Colonic mucosa (tissue), 4 donors: Measurements from ENCODE around the gene SND1. TPM values are rescaled to one million over a fixed set of nuclear protein-coding genes. Genes with fewer than 3 reads are reported as not detected.

Experiments used
- DNase-seq: peaks from one replicate; pipeline ENCODE4 v3.0.0-alpha.2; 2020
- H3K27ac ChIP-seq: fragments of 200-600 bp; one replicate; pipeline ENCODE4 v1.8.0; 2021
- H3K27me3 ChIP-seq: fragments of 200-600 bp; one replicate; pipeline ENCODE4 v1.8.0; 2021
- H3K36me3 ChIP-seq: fragments of 200-600 bp; one replicate; pipeline ENCODE4 v1.8.0; 2021
- H3K4me1 ChIP-seq: fragments of 200-600 bp; one replicate; pipeline ENCODE4 v1.8.0; 2021; ENCODE audit warnings: mild to moderate bottlenecking
- H3K4me3 ChIP-seq: fragments of 200-600 bp; one replicate; pipeline ENCODE4 v1.8.0; 2021
- H3K9ac ChIP-seq, 2 donors: one replicate each; pipeline ENCODE4 v1.7.0; 2013; ENCODE audit warnings: control low read depth in 2 of 2, low read depth in 2 of 2, low read length in 2 of 2
- H3K9me3 ChIP-seq: fragments of 200-600 bp; one replicate; pipeline ENCODE4 v1.8.0; 2021
- intact Hi-C: fragments of 100-400 bp; cut with DNase I; formaldehyde crosslinking; loops from one replicate; pipeline ENCODE4 v1.14.1; 2022
- total RNA-seq, 2 donors: library from RNA; stranded (reverse); fragmentation: NEBNext Ultra II Directional in 1 of 2; extraction: Animal tissue kit (Norgen Biotek cat#: 25700) in 1 of 2; gene quantifications; one replicate each; pipeline ENCODE4 v1.2.1, GENCODE V29; 2021
- TF ChIP-seq, protein P1 (sequence below): fragments of 200-600 bp; IDR thresholded peaks from one replicate; pipeline ENCODE4 v1.8.0; 2022; ENCODE audit warnings: antibody characterized with exemption, mild to moderate bottlenecking
- donor health status: healthy.
- donor health status: DM: no; HTN: no; CAD: no.
- donor health status: DM: no; HTN: no; CAD: no.

SND1 gene
- total RNA-seq, 2 donors from 2014 or later, result 134 to 163 TPM

DNA sequence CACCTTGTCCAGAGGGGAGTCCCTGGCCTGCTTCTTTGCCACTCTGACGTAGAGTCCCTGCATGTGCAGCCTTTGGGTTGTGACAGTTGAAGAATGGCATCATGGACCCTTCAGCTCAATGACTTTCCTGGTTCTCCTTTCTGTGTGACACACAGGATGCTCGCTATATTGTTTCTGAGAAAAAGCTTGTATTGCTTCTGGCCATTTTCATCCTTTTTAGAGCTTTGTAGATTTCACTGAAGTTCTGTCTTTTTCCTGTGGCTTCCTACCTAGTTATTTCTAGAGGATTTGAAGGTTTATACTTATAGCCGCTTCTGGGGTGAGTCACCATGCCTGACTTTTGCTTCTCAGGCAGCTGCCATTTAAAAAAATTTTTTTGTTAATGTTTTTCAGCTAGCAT is 27.0 kb downstream of the SND1 start:
- Histone ChIP-seq H3K4me3 (no peak overlapping the region), H3K9me3 (no peaks in the 10 kb centered on the region), H3K9ac (no peak overlapping the region), H3K4me1 (no peaks in the 10 kb centered on the region), H3K27ac (no peak overlapping the region), H3K36me3 (no peaks in the 10 kb centered on the region), H3K27me3 (no peaks in the 10 kb centered on the region)
- DNase-seq, result no peak
- intact Hi-C loops, result no loop called here
- TF ChIP-seq, protein P1, sequence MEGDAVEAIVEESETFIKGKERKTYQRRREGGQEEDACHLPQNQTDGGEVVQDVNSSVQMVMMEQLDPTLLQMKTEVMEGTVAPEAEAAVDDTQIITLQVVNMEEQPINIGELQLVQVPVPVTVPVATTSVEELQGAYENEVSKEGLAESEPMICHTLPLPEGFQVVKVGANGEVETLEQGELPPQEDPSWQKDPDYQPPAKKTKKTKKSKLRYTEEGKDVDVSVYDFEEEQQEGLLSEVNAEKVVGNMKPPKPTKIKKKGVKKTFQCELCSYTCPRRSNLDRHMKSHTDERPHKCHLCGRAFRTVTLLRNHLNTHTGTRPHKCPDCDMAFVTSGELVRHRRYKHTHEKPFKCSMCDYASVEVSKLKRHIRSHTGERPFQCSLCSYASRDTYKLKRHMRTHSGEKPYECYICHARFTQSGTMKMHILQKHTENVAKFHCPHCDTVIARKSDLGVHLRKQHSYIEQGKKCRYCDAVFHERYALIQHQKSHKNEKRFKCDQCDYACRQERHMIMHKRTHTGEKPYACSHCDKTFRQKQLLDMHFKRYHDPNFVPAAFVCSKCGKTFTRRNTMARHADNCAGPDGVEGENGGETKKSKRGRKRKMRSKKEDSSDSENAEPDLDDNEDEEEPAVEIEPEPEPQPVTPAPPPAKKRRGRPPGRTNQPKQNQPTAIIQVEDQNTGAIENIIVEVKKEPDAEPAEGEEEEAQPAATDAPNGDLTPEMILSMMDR, result no peak

DNA sequence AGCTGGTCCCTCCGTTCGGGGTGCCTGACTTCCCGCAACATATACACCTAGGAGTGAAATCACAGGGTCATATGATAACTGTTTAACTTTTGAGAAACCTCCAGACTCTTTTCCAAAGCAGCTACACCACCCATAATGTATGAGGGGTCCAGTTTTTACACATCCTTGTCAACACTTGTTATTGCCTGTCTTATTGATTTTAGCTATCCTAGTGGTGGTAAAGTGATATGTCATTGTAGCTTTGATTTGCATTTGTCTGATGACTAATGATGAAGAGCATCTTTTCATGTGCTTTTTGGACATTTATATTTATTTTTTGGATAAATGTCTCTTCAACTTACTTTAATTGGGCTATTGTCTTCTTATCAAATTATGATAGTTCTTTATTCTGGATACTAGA is 29.0 kb downstream of the SND1 start:
- Histone ChIP-seq H3K9ac (no peak overlapping the region), H3K27me3 (no peaks in the 10 kb centered on the region), H3K9me3 (no peaks in the 10 kb centered on the region), H3K4me1 (no peaks in the 10 kb centered on the region), H3K36me3 (no peaks in the 10 kb centered on the region), H3K27ac (no peak overlapping the region), H3K4me3 (no peak overlapping the region)
- TF ChIP-seq, protein P1, result no peak
- DNase-seq, result no peak
- intact Hi-C loops, result no loop called here

DNA sequence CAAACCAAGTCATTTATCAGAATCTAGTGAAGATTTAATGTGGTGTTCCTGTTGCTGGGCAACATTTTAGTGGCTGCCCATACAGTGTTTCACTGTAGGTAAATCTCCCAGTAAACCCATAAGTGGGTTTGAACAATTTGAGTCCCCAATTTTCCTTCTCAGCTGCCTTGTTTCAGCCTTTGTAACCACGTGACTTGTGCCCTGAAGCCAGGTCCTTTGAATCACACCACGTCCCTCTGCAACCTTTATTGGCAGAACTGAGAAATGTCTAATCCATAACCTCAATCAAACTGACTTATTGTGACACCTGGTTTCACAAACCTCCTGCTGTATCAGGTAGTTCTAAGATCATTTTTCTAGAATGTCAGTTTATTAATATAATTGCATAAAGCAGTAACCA is 30.1 kb downstream of the SND1 start:
- TF ChIP-seq, protein P1, result no peak
- intact Hi-C loops, result no loop called here
- no peaks in the 10 kb centered on the region for H3K27me3 ChIP-seq

DNA sequence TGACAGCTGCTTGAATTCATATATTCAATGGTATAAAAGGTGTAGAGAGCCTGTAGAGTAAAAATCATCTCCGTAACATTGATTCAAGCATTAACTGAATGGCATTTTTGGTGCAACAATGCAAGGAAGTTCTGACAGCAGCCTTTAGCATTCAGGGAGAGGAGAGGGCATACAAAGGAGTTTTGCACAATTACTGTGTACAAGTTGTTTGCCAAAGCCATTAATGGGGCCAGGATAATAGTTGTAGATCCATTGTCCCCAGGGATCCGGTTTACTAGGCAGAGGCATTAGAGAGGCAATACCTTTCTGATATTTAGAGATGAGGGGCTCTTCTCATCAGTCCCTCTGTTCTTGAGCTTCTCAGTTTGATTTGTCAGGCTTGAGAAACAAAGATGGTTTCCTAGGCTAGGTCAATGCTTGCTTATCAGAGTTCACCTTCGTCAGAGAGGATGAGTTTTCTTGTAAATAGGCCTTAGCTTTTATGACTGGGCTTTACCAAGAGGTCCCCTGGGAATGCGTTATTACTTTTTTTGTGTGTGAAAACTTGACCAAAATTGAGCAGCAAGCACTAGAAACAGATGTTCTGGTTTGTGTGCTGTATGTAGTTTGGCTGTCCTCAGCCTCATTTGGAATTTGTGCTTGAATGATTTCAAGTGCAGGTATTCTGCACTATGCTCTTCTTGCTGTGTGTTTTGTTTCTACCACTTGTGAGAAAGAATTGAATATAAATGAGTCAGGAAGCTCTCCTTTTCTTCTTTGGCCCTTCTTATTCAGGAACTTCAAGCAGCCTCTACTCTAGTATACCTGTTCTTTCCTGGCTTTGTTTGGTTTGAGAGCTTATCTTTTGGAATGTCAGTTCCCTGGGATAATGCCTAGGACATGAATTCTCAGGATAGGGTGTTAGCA is 32.0 kb downstream of the SND1 start:
- intact Hi-C loops, result no loop called here
- Histone ChIP-seq H3K9me3 (no peaks in the 10 kb centered on the region), H3K27ac (no peak overlapping the region), H3K4me1 (no peaks in the 10 kb centered on the region), H3K4me3 (no peak overlapping the region), H3K36me3 (no peaks in the 10 kb centered on the region), H3K9ac (no peak overlapping the region), H3K27me3 (no peaks in the 10 kb centered on the region)
- TF ChIP-seq, protein P1, result no peak
- no peak for DNase-seq

More for the DNA sequence above, 30.1 kb downstream of the SND1 start:
- H3K9ac ChIP-seq, result no peak overlapping the region
- no peak for DNase-seq
- H3K27ac ChIP-seq, result no peak overlapping the region
- no peaks in the 10 kb centered on the region for H3K4me1 ChIP-seq
- H3K4me3 ChIP-seq, result no peak overlapping the region
- H3K36me3 ChIP-seq, result no peaks in the 10 kb centered on the region
- no peaks in the 10 kb centered on the region for H3K9me3 ChIP-seq

DNA sequence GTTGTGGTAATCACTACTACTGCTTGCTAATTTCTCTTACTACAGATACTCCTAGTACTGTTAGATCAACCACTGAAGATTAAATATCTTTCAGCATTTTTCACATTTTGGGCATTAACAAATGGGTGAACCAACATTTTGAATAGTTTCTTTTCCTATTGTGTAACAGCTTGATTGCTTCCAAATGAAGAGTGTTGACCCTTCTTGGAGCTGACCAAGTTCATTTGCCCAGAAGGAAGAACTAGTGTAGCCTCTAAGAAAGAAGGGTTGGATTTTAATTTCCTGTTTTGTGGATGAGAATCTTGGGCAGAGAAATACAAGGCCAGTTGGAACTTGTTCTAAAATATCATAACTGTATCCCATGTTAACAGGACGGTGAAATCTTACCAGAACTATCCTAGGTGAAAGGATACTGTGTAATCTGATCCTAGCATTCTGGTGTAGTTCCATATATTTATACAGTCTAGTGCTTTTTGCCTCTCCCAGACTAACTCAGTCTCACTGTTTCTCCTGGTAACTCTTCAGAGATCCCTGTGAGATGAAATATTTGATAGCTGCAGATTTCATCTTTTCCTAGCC is 37.3 kb downstream of the SND1 start:
- Histone ChIP-seq H3K36me3 (no peaks in the 10 kb centered on the region), H3K4me1 (no peaks in the 10 kb centered on the region), H3K27ac (no peak overlapping the region), H3K4me3 (no peak overlapping the region), H3K27me3 (no peaks in the 10 kb centered on the region), H3K9me3 (no peaks in the 10 kb centered on the region), H3K9ac (no peak overlapping the region)
- no peak for DNase-seq
- TF ChIP-seq, protein P1, result no peak
- intact Hi-C loops, result no loop called here
